Tibial nerve (tissue), 4 donors: ENCODE results near the gene PLXNB3.

Experiments
- EP300 ChIP-seq, 2 donors: sonication (generic); formaldehyde crosslinking; IDR thresholded peaks; one replicate each; pipeline ENCODE4 v1.6.1; 2017; ENCODE audit warnings: antibody characterized with exemption in 2 of 2, mild to moderate bottlenecking in 1 of 2
- POLR2A ChIP-seq, 2 donors: fragments of 450-650 bp; IDR thresholded peaks; one replicate each; pipeline ENCODE4 v1.6.1; 2017; ENCODE audit warnings: antibody characterized with exemption in 2 of 2, mild to moderate bottlenecking in 2 of 2, moderate library complexity in 2 of 2
- TF ChIP-seq, protein P1 (sequence below), 5 experiments: fragments of 200-600 bp in 3 of 5; fragments of 450-650 bp in 2 of 5; sonication (generic) in 3 of 5; IDR thresholded peaks; one replicate each; pipeline ENCODE4 v1.5.1; 2016 to 2019; ENCODE audit warnings: antibody characterized with exemption in 5 of 5, mild to moderate bottlenecking in 3 of 5, moderate library complexity in 2 of 5

DNA sequence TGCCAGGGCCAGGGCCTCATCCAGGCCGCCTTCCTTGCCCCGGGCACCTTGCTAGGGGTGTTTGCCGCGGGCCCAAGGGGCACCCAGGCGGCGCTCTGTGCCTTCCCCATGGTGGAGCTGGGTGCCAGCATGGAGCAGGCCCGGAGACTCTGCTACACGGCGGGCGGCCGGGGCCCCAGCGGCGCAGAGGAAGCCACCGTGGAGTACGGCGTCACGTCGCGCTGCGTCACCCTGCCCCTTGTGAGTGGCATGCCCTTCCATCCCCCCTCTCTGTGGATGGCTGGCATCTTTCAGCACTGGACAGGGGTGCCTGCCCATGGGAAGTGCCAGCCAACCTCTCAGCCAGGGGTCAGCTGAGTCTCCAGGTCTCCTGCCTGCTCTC lies 3.6 kb downstream of the PLXNB3 start:
- TF ChIP-seq, protein P1, sequence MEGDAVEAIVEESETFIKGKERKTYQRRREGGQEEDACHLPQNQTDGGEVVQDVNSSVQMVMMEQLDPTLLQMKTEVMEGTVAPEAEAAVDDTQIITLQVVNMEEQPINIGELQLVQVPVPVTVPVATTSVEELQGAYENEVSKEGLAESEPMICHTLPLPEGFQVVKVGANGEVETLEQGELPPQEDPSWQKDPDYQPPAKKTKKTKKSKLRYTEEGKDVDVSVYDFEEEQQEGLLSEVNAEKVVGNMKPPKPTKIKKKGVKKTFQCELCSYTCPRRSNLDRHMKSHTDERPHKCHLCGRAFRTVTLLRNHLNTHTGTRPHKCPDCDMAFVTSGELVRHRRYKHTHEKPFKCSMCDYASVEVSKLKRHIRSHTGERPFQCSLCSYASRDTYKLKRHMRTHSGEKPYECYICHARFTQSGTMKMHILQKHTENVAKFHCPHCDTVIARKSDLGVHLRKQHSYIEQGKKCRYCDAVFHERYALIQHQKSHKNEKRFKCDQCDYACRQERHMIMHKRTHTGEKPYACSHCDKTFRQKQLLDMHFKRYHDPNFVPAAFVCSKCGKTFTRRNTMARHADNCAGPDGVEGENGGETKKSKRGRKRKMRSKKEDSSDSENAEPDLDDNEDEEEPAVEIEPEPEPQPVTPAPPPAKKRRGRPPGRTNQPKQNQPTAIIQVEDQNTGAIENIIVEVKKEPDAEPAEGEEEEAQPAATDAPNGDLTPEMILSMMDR (IDR thresholded peaks at IDR 0.05) = no peak
- no peak for TF ChIP-seq EP300 (IDR thresholded peaks at IDR 0.05)
- TF ChIP-seq POLR2A (IDR thresholded peaks at IDR 0.05) = no peak
